ENCODE results near the gene SWT1.
"Not testable (repeated sequence)": the region's sequence is repeated elsewhere in the genome, so short reads cannot be mapped to it uniquely, and the experiment has no call there.

The SWT1 gene

GRCh38 chr1:185244015-185244747, 87.2 kb downstream of the SWT1 start:
- DNase-seq = no peak

- no peak for DNase-seq
Measured at GRCh38 chr1:185245466-185245865, 88.5 kb downstream of the SWT1 start.

GRCh38 chr1:185249563-185249962, 92.6 kb downstream of the SWT1 start:
- DNase-seq = no peak

GRCh38 chr1:185250063-185250462, 93.1 kb downstream of the SWT1 start:
- no peak for DNase-seq

- DNase-seq = not testable (repeated sequence)
Measured at GRCh38 chr1:185251928-185252327, 95.0 kb downstream of the SWT1 start.

- not testable (repeated sequence) for DNase-seq
Measured at GRCh38 chr1:185252404-185252803, 95.4 kb downstream of the SWT1 start.

GRCh38 chr1:185255595-185255994, 98.6 kb downstream of the SWT1 start:
- DNase-seq = not testable (repeated sequence)

- not testable (repeated sequence) for DNase-seq
Measured at GRCh38 chr1:185257116-185257949, 100.4 kb downstream of the SWT1 start.

- no peak for DNase-seq
Measured at GRCh38 chr1:185257950-185258208, 100.9 kb downstream of the SWT1 start.

GRCh38 chr1:185258676-185259075, 101.7 kb downstream of the SWT1 start:
- DNase-seq = no peak

GRCh38 chr1:185260611-185261010, 103.6 kb downstream of the SWT1 start:
- no peak for DNase-seq

GRCh38 chr1:185262151-185262550, 105.2 kb downstream of the SWT1 start:
- DNase-seq = no peak

GRCh38 chr1:185263292-185263691, 106.3 kb downstream of the SWT1 start:
- no peak for DNase-seq

GRCh38 chr1:185263780-185264179, 106.8 kb downstream of the SWT1 start:
- DNase-seq = no peak

- DNase-seq = no peak
Measured at GRCh38 chr1:185265314-185265713, 108.3 kb downstream of the SWT1 start.

GRCh38 chr1:185267301-185267700, 110.3 kb downstream of the SWT1 start:
- DNase-seq = no peak

GRCh38 chr1:185267701-185268100, 110.7 kb downstream of the SWT1 start:
- no peak for DNase-seq

- DNase-seq = no peak
Measured at GRCh38 chr1:185268352-185268751, 111.4 kb downstream of the SWT1 start.

- DNase-seq = no peak
Measured at GRCh38 chr1:185271921-185272320, 115.0 kb downstream of the SWT1 start.

GRCh38 chr1:185279571-185279970, 122.6 kb downstream of the SWT1 start:
- DNase-seq = no peak

GRCh38 chr1:185280589-185280988, 123.6 kb downstream of the SWT1 start:
- no peak for DNase-seq

GRCh38 chr1:185281245-185281644, 124.3 kb downstream of the SWT1 start:
- no peak for DNase-seq

- no peak for DNase-seq
Measured at GRCh38 chr1:185284116-185284515, 127.1 kb downstream of the SWT1 start.

Data from amygdala (tissue), 56 donors.